GM21526 (cell line): ENCODE results near the gene TOP1.

ENCODE experiments used
- ATAC-seq: cut with Tn5 transposase; IDR thresholded peaks from one replicate; pipeline ENCODE4 v1.9.1; 2021; ENCODE audit warnings: moderate library complexity; ENCODE audit not compliant: unreplicated experiment, low FRiP score

The TOP1 gene

DNA sequence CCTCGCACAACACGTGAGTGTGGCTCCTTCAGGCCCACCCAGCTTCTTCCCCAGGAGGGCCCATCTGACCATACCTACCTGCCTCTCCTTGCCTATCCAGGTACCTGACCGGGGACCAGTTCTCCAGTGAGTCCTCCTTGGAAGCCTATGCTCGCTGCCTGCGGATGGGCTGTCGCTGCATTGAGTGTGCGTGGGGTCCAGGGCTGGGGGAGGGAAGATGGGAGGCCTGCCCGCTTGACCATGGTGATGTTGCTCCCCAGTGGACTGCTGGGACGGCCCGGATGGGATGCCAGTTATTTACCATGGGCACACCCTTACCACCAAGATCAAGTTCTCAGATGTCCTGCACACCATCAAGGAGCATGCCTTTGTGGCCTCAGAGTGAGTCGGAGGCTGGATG lies 135.2 kb downstream of the TOP1 start:
- no peak for ATAC-seq

GRCh38 chr20:41165001-41165882 lies 136.6 kb downstream of the TOP1 start:
- no peak for ATAC-seq

DNA sequence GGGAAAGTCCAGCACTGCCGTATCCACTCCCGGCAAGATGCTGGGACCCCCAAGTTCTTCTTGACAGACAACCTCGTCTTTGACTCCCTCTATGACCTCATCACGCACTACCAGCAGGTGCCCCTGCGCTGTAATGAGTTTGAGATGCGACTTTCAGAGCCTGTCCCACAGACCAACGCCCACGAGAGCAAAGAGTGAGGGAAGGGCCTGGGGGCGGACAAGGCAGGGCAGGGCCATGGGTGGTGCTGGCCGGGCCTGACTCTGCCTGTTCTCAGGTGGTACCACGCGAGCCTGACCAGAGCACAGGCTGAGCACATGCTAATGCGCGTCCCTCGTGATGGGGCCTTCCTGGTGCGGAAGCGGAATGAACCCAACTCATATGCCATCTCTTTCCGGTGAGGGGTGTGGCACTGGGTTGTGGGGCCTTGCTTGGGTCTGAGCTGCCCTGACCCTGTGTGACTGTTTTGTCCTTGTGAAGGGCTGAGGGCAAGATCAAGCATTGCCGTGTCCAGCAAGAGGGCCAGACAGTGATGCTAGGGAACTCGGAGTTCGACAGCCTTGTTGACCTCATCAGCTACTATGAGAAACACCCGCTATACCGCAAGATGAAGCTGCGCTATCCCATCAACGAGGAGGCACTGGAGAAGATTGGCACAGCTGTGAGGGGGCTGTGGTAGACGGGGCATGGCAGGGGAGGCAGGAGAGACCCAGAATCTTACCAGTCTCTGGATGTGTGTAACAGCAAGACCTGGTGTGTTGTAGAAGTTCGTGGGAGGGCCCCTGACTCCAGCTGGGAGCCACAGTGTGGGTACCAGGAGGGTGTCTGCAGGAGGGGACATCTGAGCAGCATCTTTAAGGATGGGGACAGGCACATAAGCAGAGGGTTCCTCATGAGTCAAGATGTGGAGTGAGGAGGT lies 137.8 kb downstream of the TOP1 start:
- ATAC-seq, result no peak

DNA sequence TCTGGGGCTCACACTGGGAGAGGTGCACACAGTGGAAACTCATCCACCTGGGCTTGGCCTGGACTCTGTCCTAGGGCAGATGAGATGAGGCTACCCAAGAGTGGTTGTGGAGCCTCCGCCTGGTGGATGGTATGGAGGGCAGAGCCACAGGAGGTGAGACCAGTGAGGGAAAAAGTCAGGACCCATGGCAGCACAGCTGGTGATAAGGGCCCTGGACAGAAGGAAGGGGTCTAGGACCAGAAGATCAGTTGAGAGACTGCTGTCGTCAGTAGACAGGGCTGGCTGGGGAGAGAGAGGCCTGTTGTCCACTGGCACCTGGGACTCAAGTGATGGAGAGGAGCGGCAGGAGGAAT lies 138.5 kb downstream of the TOP1 start:
- ATAC-seq, result no peak

- no peak for ATAC-seq
Observed at GRCh38 chr20:41167481-41168253, 139.0 kb downstream of the TOP1 start.

- no peak for ATAC-seq
Observed at GRCh38 chr20:41168281-41169161, 139.9 kb downstream of the TOP1 start.

DNA sequence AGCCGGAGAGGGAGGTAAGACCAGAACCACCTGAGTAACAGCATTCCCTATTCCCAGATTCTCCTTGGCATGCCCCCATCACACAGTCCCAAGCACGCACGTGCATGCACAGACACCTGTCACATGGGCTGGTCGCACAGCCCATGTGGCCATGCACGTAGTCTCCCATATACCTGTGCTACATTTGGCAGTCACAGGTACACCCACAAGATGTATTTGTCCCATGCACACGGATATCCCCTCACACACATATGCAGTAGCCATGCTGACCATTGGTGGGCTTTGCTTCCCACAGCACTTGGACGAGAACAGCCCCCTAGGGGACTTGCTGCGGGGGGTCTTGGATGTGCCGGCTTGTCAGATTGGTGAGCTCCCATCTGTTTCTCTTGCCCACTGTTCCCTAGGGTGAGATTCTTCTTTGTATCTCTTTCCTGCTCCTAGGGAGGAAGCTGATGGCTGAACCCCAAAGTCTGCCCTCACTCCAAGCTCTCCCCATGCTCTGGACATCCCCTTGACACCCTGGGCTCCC lies 140.6 kb downstream of the TOP1 start:
- ATAC-seq, result no peak

- no peak for ATAC-seq
Observed at GRCh38 chr20:41169791-41170351, 141.2 kb downstream of the TOP1 start.

DNA sequence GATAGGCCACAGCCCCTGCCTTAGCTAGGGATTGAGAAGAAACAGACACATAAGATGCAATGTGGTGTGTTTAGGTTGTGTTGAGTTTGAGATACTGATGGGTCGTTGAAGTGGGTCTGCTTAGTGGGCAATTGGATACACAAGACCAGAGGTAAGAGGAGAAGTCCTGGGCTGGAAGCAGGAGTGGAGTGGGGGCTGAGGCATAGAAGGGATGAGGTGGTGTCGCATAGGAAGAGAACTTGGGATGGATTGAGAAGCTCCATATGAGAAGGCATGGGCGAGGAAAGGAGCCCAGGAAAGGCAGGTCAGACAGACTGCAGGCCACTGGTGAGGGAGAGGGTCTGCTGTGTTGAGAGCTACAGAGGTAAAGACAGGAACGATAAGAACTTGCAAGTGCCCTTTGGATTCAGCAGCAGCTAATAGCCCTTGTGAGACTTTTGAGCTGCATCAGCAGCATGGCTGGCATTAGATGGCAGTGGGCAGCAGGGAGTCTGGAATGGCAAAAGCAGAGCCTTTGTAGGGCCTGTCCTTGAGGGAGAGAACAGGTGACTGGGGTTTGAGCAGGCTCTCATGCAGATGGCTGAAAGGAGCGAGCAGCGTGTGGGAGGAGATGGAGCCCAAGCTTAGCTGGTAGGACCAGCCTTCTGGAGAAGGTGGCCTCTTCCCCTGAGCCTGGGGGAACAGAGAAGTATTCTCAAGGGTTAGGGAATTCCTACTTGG lies 141.9 kb downstream of the TOP1 start:
- ATAC-seq, result no peak

GRCh38 chr20:41171736-41172295 lies 143.2 kb downstream of the TOP1 start:
- ATAC-seq, result no peak

GRCh38 chr20:41172296-41173140 lies 143.9 kb downstream of the TOP1 start:
- ATAC-seq, result no peak

DNA sequence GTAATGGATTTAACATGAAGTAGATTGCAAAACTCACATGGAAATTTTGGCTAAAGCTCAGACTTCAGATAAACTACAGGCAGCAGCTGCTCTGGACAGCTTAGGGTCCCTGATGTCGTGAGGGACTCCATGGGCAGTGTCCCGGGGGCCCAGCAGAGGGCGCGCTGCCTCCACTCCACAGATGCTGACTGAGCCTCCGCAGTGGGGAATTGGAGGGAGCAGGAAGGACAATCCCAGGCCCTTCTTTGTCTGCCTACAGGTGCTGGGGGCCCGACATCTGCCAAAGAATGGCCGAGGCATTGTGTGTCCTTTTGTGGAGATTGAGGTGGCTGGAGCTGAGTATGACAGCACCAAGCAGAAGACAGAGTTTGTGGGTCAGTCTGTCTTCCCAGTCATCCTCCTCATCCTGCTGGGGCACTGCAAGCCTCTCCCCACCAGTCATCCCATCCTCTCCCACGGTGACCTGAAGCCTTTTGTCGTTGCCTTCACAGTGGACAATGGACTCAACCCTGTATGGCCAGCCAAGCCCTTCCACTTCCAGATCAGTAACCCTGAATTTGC lies 144.6 kb downstream of the TOP1 start:
- ATAC-seq, result no peak

DNA sequence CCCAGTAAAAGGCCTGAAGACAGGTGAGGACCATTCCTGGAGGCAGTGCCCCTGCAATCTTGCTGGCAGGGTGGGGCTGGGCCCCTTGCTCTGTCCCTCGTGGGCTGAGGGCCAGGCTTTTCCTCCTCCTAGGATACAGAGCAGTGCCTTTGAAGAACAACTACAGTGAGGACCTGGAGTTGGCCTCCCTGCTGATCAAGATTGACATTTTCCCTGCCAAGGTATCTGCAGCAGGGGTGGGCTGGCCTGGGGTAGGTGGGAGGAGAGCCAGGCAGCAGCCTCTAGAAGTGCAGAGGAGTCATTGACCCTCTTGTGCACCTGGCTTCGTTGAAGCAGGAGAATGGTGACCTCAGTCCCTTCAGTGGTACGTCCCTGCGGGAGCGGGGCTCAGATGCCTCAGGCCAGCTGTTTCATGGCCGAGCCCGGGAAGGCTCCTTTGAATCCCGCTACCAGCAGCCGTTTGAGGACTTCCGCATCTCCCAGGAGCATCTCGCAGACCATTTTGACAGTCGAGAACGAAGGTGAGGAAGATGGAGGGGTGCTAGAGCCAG lies 145.2 kb downstream of the TOP1 start:
- ATAC-seq, result no peak
